ENCODE results near the gene PTPRN2. TPM values are rescaled to one million over a fixed set of nuclear protein-coding genes. Genes with fewer than 3 reads are reported as not detected.

PTPRN2 gene
- total and polyA plus RNA-seq, 2 of the 13 experiments (the other 11 are each of a cell fraction or from before 2014, with no cell fraction given) = 2.5 to 24.2 TPM

DNA sequence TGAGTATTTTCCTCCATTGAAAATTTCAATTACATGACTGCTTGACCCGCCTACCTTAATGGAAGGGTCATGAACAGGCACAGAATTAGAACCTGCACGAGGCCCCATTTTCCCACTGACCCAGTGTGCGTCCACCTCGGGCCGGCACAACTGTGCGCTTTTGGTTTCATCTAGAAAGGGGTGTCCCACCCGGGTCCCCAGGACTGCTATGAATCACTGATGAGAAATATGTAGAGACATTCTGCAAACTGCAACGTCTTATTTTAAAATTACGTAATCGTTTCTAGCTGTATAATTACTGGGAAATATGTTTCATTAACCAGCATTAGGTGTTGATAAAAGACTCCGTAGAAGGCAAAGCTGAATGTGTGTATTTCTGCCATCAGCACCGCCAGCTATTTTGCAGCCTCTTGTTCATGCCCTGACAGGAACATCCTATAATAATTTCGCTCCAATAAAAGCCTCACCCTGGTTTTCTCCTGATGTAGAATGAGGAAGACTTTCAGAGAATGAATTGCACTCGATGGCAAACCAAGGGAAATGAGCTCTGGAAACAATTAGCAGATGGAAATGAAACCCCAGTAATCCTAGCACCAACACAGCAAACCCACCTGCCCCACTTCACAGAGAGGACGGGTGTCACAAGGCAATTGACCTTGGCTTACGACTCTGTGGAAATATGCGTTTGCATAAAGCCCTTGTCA, 688.7 kb downstream of the PTPRN2 start:
- ChIA-PET CTCF (ENCODE audit: low intra/inter-chr PET ratio, low total read pairs) (no interaction called here), POLR2A (no interaction called here)
- Histone ChIP-seq H3K9ac (ENCODE audit: insufficient read depth, low read depth, low read length) (no peak overlapping the region), H4K20me1 (ENCODE audit: insufficient read depth, low read length) (peaks cover 3% of the 10 kb centered on the region; the same call in 1 of the 2 replicates), H3K9me3 (ENCODE audit: low read length) (no peaks in the 10 kb centered on the region), H2AFZ (ENCODE audit: low read length) (no peak overlapping the region), H3K27me3 (ENCODE audit: control insufficient read depth in 1 of 2, insufficient read depth in 2 of 2, low read length in 2 of 2) (no peaks in the 10 kb centered on the region), H3K36me3 (replicated peaks in 1 of 2; ENCODE audit: control insufficient read depth in 1 of 2, insufficient read depth in 2 of 2, low read length in 2 of 2) (no peaks in the 10 kb centered on the region), H3K79me2 (ENCODE audit: insufficient read depth, low read length) (no peaks in the 10 kb centered on the region), H3K4me3 (replicated peaks in 1 of 3; ENCODE audit: insufficient read depth in 1 of 3, low read depth in 2 of 3, low read length in 3 of 3) (no peak overlapping the region), H3K4me1 (ENCODE audit: insufficient read depth, low read length) (no peaks in the 10 kb centered on the region), H3K27ac (ENCODE audit: extremely low read length, insufficient read depth, low read length) (no peak overlapping the region), H3K4me2 (ENCODE audit: low read depth, low read length) (no peak overlapping the region)
- ATAC-seq (no peak), FAIRE-seq (no peak), DNase-seq (ENCODE audit: low spot score) (no peak)
- TF ChIP-seq, protein P1, sequence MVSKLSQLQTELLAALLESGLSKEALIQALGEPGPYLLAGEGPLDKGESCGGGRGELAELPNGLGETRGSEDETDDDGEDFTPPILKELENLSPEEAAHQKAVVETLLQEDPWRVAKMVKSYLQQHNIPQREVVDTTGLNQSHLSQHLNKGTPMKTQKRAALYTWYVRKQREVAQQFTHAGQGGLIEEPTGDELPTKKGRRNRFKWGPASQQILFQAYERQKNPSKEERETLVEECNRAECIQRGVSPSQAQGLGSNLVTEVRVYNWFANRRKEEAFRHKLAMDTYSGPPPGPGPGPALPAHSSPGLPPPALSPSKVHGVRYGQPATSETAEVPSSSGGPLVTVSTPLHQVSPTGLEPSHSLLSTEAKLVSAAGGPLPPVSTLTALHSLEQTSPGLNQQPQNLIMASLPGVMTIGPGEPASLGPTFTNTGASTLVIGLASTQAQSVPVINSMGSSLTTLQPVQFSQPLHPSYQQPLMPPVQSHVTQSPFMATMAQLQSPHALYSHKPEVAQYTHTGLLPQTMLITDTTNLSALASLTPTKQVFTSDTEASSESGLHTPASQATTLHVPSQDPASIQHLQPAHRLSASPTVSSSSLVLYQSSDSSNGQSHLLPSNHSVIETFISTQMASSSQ (IDR thresholded peaks at IDR 0.05; ENCODE audit: low read depth) = no peak
- TF ChIP-seq, protein P1 (CRISPR knock-in tag; IDR thresholded peaks at IDR 0.05; ENCODE audit: borderline replicate concordance) = no peak
- no peak for TF ChIP-seq NR1H2 (CRISPR knock-in tag; IDR thresholded peaks at IDR 0.05; ENCODE audit: borderline replicate concordance, low read depth)
- TF ChIP-seq ZNF121 (CRISPR knock-in tag; IDR thresholded peaks at IDR 0.05) = no peak
- TF ChIP-seq CEBPB (IDR thresholded peaks at IDR 0.05; ENCODE audit: borderline replicate concordance, low read depth, low read length) = peak; percentile 62; the same call in 1 of the 2 replicates
- WGBS (ENCODE audit: low lambda C conversion rate) = 81% methylated on average over 17 of the region's 17 CpGs
- in situ Hi-C loops (cut with HindIII; ENCODE audit: extremely low pct_ligation_motif_present, low pct_unique_long_range_greater_than_20kb) = no loop called here
- intact Hi-C loops (cut with micrococcal nuclease; ENCODE audit: unreplicated experiment) = no loop called here
- no TSS peak for BruUV-seq (replicated peaks)
